IMR-90 (cell line): ENCODE data around the gene ARHGEF7. TPM values are rescaled to one million over a fixed set of nuclear protein-coding genes. Genes with fewer than 3 reads are reported as not detected.
A peak's percentile ranks its signal among the peaks of the same experiment; 100 is the strongest.

Experiments
- ATAC-seq: fragments of 200-7000 bp; cut with Tn5 transposase; 2 replicates; pipeline ENCODE4 v1.9.1; 2020; ENCODE audit warnings: low read depth, mild to moderate bottlenecking, moderate library complexity
- BruUV-seq: library from RNA; stranded (reverse); fragments of 400-500 nt; replicated peaks from 2 replicates; lab custom pipeline; 2021; lab: Mats Ljungman, UMichigan
- CTCF ChIA-PET: fragments of 300-600 bp; formaldehyde crosslinking; extraction: SDS; loops from one replicate; lab custom pipeline; 2021; ENCODE audit warnings: antibody characterized with exemption; lab: Yijun Ruan, JAX
- POLR2A ChIA-PET: fragments of 300-600 bp; sonication (Branson Sonifier 250); formaldehyde crosslinking; loops from one replicate; lab custom pipeline; 2022; ENCODE audit warnings: antibody characterized with exemption; ENCODE audit not compliant: unreplicated experiment; lab: Charles Lee
- DNase-seq: peaks from one replicate; pipeline ENCODE4 v3.0.0; 2013
- H2AFZ ChIP-seq: replicated peaks from 2 replicates; pipeline ENCODE3; 2013; ENCODE audit warnings: low read length, mild to moderate bottlenecking; ENCODE audit not compliant: poor library complexity
- H2AK5ac ChIP-seq: 2 replicates; pipeline ENCODE4 v1.6.1; 2013; ENCODE audit warnings: low read depth, low read length, inconsistent platforms
- H2AK9ac ChIP-seq: replicated peaks from 2 replicates; pipeline ENCODE3; 2013; ENCODE audit warnings: mild to moderate bottlenecking, low read depth, low read length, moderate library complexity; ENCODE audit not compliant: poor library complexity
- H2BK120ac ChIP-seq: 2 replicates; pipeline ENCODE4 v1.6.1; 2013; ENCODE audit warnings: low read depth, low read length, inconsistent platforms
- H2BK15ac ChIP-seq: 3 replicates; pipeline ENCODE4 v1.6.1; 2013; ENCODE audit warnings: low read depth, low read length, inconsistent platforms
- H2BK20ac ChIP-seq: 2 replicates; pipeline ENCODE4 v1.6.1; 2013; ENCODE audit warnings: low read depth, mild to moderate bottlenecking, inconsistent platforms, low read length, moderate library complexity
- H2BK5ac ChIP-seq: 2 replicates; pipeline ENCODE4 v1.6.1; 2013; ENCODE audit warnings: mild to moderate bottlenecking, low read depth, low read length, inconsistent platforms; ENCODE audit not compliant: poor library complexity, severe bottlenecking
- H3K14ac ChIP-seq: replicated peaks from 2 replicates; pipeline ENCODE4 v1.6.1; 2013; ENCODE audit warnings: low read depth, low read length, inconsistent platforms
- H3K18ac ChIP-seq: 2 replicates; pipeline ENCODE4 v1.6.1; 2013; ENCODE audit warnings: low read depth, low read length, control low read depth
- H3K23ac ChIP-seq: 2 replicates; pipeline ENCODE4 v1.6.1; 2013; ENCODE audit warnings: low read depth, low read length, inconsistent platforms
- H3K27ac ChIP-seq: 2 replicates; pipeline ENCODE4 v1.5.1; 2013; ENCODE audit warnings: mild to moderate bottlenecking, control low read depth, low read length; ENCODE audit not compliant: insufficient read depth
- H3K27me3 ChIP-seq: 2 replicates; pipeline ENCODE4 v1.6.1; 2013; ENCODE audit warnings: low read length; ENCODE audit not compliant: control insufficient read depth, insufficient read depth
- H3K36me3 ChIP-seq: 2 replicates; pipeline ENCODE4 v1.6.1; 2013; ENCODE audit warnings: low read length, mixed read lengths; ENCODE audit not compliant: control insufficient read depth, insufficient read depth
- H3K4ac ChIP-seq: 2 replicates; pipeline ENCODE4 v1.6.1; 2013; ENCODE audit warnings: low read depth, low read length, inconsistent platforms
- H3K4me1 ChIP-seq: 2 replicates; pipeline ENCODE4 v1.6.1; 2013; ENCODE audit warnings: low read length, mixed read lengths; ENCODE audit not compliant: control insufficient read depth, insufficient read depth
- H3K4me2 ChIP-seq: 2 replicates; pipeline ENCODE4 v1.6.1; 2013; ENCODE audit warnings: low read depth, mild to moderate bottlenecking, control low read depth, low read length, moderate library complexity
- H3K4me3 ChIP-seq: 2 replicates; pipeline ENCODE4 v1.5.1; 2013; ENCODE audit warnings: low read depth, mild to moderate bottlenecking, control low read depth, low read length, moderate library complexity; ENCODE audit not compliant: insufficient read depth
- H3K56ac ChIP-seq: 2 replicates; pipeline ENCODE4 v1.6.1; 2013; ENCODE audit warnings: low read length, inconsistent platforms; ENCODE audit not compliant: insufficient read depth; ENCODE audit errors: extremely low read depth
- H3K79me1 ChIP-seq, 2 experiments: 2 replicates each; pipeline ENCODE4 v1.6.1; 2013; ENCODE audit warnings: low read length in 2 of 2, inconsistent platforms in 1 of 2, low read depth in 1 of 2
- H3K9ac ChIP-seq: 2 replicates; pipeline ENCODE4 v1.6.1; 2013; ENCODE audit warnings: low read depth, low read length, control low read depth
- H3K9me1 ChIP-seq: 2 replicates; pipeline ENCODE4 v1.6.1; 2013; ENCODE audit warnings: low read length, inconsistent platforms; ENCODE audit not compliant: insufficient read depth
- H3K9me3 ChIP-seq: 2 replicates; pipeline ENCODE4 v1.6.1; 2013; ENCODE audit warnings: low read length; ENCODE audit not compliant: control insufficient read depth, insufficient read depth
- H4K20me1 ChIP-seq: 2 replicates; pipeline ENCODE4 v1.6.1; 2013; ENCODE audit warnings: low read length, inconsistent platforms; ENCODE audit not compliant: insufficient read depth
- H4K5ac ChIP-seq: 2 replicates; pipeline ENCODE4 v1.6.1; 2013; ENCODE audit warnings: mild to moderate bottlenecking, low read depth, low read length, control low read depth
- H4K8ac ChIP-seq, 2 experiments: 2 replicates each; pipeline ENCODE4 v1.6.1; 2013; ENCODE audit warnings: low read depth in 2 of 2, low read length in 2 of 2, control low read depth in 1 of 2, inconsistent platforms in 1 of 2
- H4K91ac ChIP-seq: 2 replicates; pipeline ENCODE4 v1.6.1; 2013; ENCODE audit warnings: low read depth, low read length, inconsistent platforms; ENCODE audit not compliant: insufficient read depth
- BHLHE40 ChIP-seq: fragments of 150-350 bp; IDR thresholded peaks from 2 replicates; pipeline ENCODE4 v1.6.1; 2016; ENCODE audit warnings: mild to moderate bottlenecking, low read depth, low read length
- CHD1 ChIP-seq: IDR thresholded peaks from 2 replicates; pipeline ENCODE4 v1.6.1; 2012; ENCODE audit warnings: low read depth, low read length, improper control_type of control experiment
- CTCF ChIP-seq: conservative IDR thresholded peaks from 2 replicates; pipeline ENCODE4 v1.5.1; 2012; ENCODE audit warnings: mild to moderate bottlenecking, low read depth, low read length, improper control_type of control experiment
- FOS ChIP-seq: fragments of 150-350 bp; IDR thresholded peaks from 2 replicates; pipeline ENCODE4 v1.6.1; 2016; ENCODE audit warnings: low read depth, low read length
- MAFK ChIP-seq: IDR thresholded peaks from 2 replicates; pipeline ENCODE4 v1.6.1; 2012; ENCODE audit warnings: low read depth, low read length, improper control_type of control experiment
- MAZ ChIP-seq: IDR thresholded peaks from 2 replicates; pipeline ENCODE4 v1.6.1; 2012; ENCODE audit warnings: low read depth, mild to moderate bottlenecking, low read length, improper control_type of control experiment, moderate library complexity, borderline replicate concordance
- MXI1 ChIP-seq: IDR thresholded peaks from 2 replicates; pipeline ENCODE4 v1.6.1; 2012; ENCODE audit warnings: low read depth, mild to moderate bottlenecking, low read length, moderate library complexity, borderline replicate concordance
- RAD21 ChIP-seq: IDR thresholded peaks from 2 replicates; pipeline ENCODE4 v1.6.1; 2012; ENCODE audit warnings: low read length, improper control_type of control experiment
- RCOR1 ChIP-seq: IDR thresholded peaks from 2 replicates; pipeline ENCODE4 v1.6.1; 2012; ENCODE audit warnings: mild to moderate bottlenecking, low read length, improper control_type of control experiment; ENCODE audit not compliant: insufficient replicate concordance
- RFX5 ChIP-seq: IDR thresholded peaks from 2 replicates; pipeline ENCODE4 v1.8.0; 2012; ENCODE audit warnings: low read depth, mild to moderate bottlenecking, low read length, moderate library complexity
- SMC3 ChIP-seq: fragments of 150-350 bp; IDR thresholded peaks from 2 replicates; pipeline ENCODE4 v1.6.1; 2016; ENCODE audit warnings: low read depth, mild to moderate bottlenecking, antibody characterized with exemption, low read length, moderate library complexity
- WGBS, 2 experiments: methylation state at CpG; one replicate each; pipeline versions ENCODE4 v1.1.5 to v1.1.7; 2013; ENCODE audit warnings: missing lambda C conversion rate in 2 of 2; ENCODE audit not compliant: insufficient read length in 1 of 2; ENCODE audit errors: extremely low coverage in 2 of 2; 5-methylcytosine and 5-hydroxymethylcytosine counted together
- dilution Hi-C: fragments of 300-500 bp; cut with HindIII; formaldehyde crosslinking; loops from one replicate; pipeline ENCODE4 v1.14.3; 2018; ENCODE audit warnings: low sequenced_read_pairs; ENCODE audit not compliant: unreplicated experiment
- in situ Hi-C: fragments of 300-500 bp; cut with MboI; formaldehyde crosslinking; loops from 3 replicates; pipeline ENCODE4 v1.14.3; 2019; ENCODE audit warnings: low sequenced_read_pairs, inconsistent platforms, mixed read lengths
- intact Hi-C: fragments of 100-400 bp; cut with micrococcal nuclease; formaldehyde crosslinking; loops from 2 replicates; pipeline ENCODE4 v1.10.0; 2022
- polyA plus RNA-seq, 3 experiments: library from polyadenylated mRNA; depleted of rRNA; stranded (reverse); fragments of >200 nt; gene quantifications; 2 replicates each; pipeline ENCODE4 v1.2.3, GENCODE V29; 2012; ENCODE audit warnings: low replicate concordance in 1 of 3
- total RNA-seq: library from RNA; depleted of rRNA; stranded (reverse); fragments of >200 nt; gene quantifications from 2 replicates; pipeline ENCODE4 v1.2.3, GENCODE V29; 2012
- TF ChIP-seq, protein P1 (sequence below): fragments of 150-350 bp; IDR thresholded peaks from 2 replicates; pipeline ENCODE4 v1.6.1; 2017; ENCODE audit warnings: mild to moderate bottlenecking, antibody characterized with exemption, low read length, low read depth

Gene ARHGEF7
- total and polyA plus RNA-seq, 2 of the 4 experiments (the other 2 are of a cell fraction): 32.9 to 59.0 TPM

- Histone ChIP-seq H2AFZ (no peak overlapping the region), H3K18ac (no peak overlapping the region), H3K14ac (peak overlapping the region; percentile 67; the same call in 1 of the 2 replicates), H2BK120ac (peak overlapping the region; percentile 33; the same call in 1 of the 2 replicates), H2AK5ac (no peak overlapping the region), H3K79me1 (peaks cover 47 to 85% of the 10 kb centered on the region in 2 experiments), H2BK15ac (no peak overlapping the region), H4K8ac (no peak overlapping the region), H4K20me1 (peaks cover 25% of the 10 kb centered on the region; the same call in 1 of the 2 replicates), H3K4ac (peak overlapping the region; percentile 48; the same call in 1 of the 2 replicates), H3K9ac (no peak overlapping the region), H2AK9ac (no peak overlapping the region), H3K9me3 (no peaks in the 10 kb centered on the region), H3K4me3 (no peak overlapping the region), H3K23ac (no peak overlapping the region), H2BK20ac (no peak overlapping the region), H2BK5ac (no peak overlapping the region), H3K9me1 (peaks cover 25% of the 10 kb centered on the region; the same call in 1 of the 2 replicates), H3K56ac (no peak overlapping the region), H3K27ac (no peak overlapping the region; the same call in 1 of the 2 replicates), H3K4me2 (peak overlapping the region; percentile 51; the same call in 1 of the 2 replicates), H4K5ac (no peak overlapping the region), H3K4me1 (peaks cover 7% of the 10 kb centered on the region), H4K91ac (peak overlapping the region; percentile 27; the same call in 1 of the 2 replicates), H3K36me3 (peaks cover 10% of the 10 kb centered on the region), H3K27me3 (no peaks in the 10 kb centered on the region)
- dilution Hi-C loops: no loop called here
- intact Hi-C loops: no loop called here
- TF ChIP-seq MAFK: no peak
- no peak for TF ChIP-seq SMC3
- no peak for TF ChIP-seq MXI1
- no peak for TF ChIP-seq CTCF
- TF ChIP-seq FOS: no peak; the same call in 1 of the 2 replicates
- TF ChIP-seq, protein P1, sequence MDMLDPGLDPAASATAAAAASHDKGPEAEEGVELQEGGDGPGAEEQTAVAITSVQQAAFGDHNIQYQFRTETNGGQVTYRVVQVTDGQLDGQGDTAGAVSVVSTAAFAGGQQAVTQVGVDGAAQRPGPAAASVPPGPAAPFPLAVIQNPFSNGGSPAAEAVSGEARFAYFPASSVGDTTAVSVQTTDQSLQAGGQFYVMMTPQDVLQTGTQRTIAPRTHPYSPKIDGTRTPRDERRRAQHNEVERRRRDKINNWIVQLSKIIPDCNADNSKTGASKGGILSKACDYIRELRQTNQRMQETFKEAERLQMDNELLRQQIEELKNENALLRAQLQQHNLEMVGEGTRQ: no peak
- no peak for TF ChIP-seq RFX5
- no peak for TF ChIP-seq RAD21
- no peak for TF ChIP-seq MAZ
- TF ChIP-seq CHD1: no peak
- TF ChIP-seq BHLHE40: no peak
- no peak for TF ChIP-seq RCOR1
- ChIA-PET CTCF (interaction anchor here (0.6 kb wide), 1 partner anchor 632 kb away, joined by 3 read pairs; no protein-coding TSS in a partner anchor), POLR2A (no interaction called here)
- ATAC-seq: peak; percentile 87
- peak; percentile 52 for DNase-seq
- BruUV-seq: no TSS peak
- no CpG with 5 or more reads among the region's 2 CpGs for WGBS, 2 experiments
- in situ Hi-C loops: no loop called here
Measured at GRCh38 chr13:111227405-111227804, 112.3 kb downstream of the ARHGEF7 start.
